ENCODE measurements around the gene MXI1. TPM values are rescaled to one million over a fixed set of nuclear protein-coding genes. Genes with fewer than 3 reads are reported as not detected.

Gene MXI1
- polyA plus RNA-seq, 1 experiment = 17.1 TPM

- H3K27me3 ChIP-seq (ENCODE audit: control insufficient read depth, insufficient read depth, low read length) = peaks cover 15% of the 10 kb centered on the region
- no peak overlapping the region for H3K4me3 ChIP-seq (ENCODE audit: low read depth, low read length)
- no peak for TF ChIP-seq CTCF (IDR thresholded peaks at IDR 0.05; ENCODE audit: insufficient read depth, low read depth, low read length)
- CTCF ChIA-PET = interaction anchor here (0.9 to 2.0 kb wide), 2 partner anchors 10 to 72 kb away, joined by 3 to 4 read pairs; no protein-coding TSS in a partner anchor
- POLR2A ChIA-PET = no interaction called here
- no peaks in the 10 kb centered on the region for H3K36me3 ChIP-seq (ENCODE audit: control insufficient read depth, insufficient read depth, low read length)
- no peak for DNase-seq (ENCODE audit: low read depth)
Measured at GRCh38 chr10:110163192-110163773, 44.1 kb upstream of the MXI1 start.

GRCh38 chr10:110163841-110164240, 43.6 kb upstream of the MXI1 start:
- DNase-seq (ENCODE audit: low read depth) = no peak
- ChIA-PET CTCF (interaction anchor here (0.9 to 2.0 kb wide), 2 partner anchors 9 to 71 kb away, joined by 3 to 4 read pairs; no protein-coding TSS in a partner anchor), POLR2A (no interaction called here)
- Histone ChIP-seq H3K36me3 (ENCODE audit: control insufficient read depth, insufficient read depth, low read length) (no peaks in the 10 kb centered on the region), H3K27me3 (ENCODE audit: control insufficient read depth, insufficient read depth, low read length) (peaks cover 19% of the 10 kb centered on the region), H3K4me3 (ENCODE audit: low read depth, low read length) (no peak overlapping the region)
- TF ChIP-seq CTCF (IDR thresholded peaks at IDR 0.05; ENCODE audit: insufficient read depth, low read depth, low read length) = no peak

- Histone ChIP-seq H3K4me3 (ENCODE audit: low read depth, low read length) (no peak overlapping the region), H3K27me3 (ENCODE audit: control insufficient read depth, insufficient read depth, low read length) (peaks cover 27% of the 10 kb centered on the region), H3K36me3 (ENCODE audit: control insufficient read depth, insufficient read depth, low read length) (no peaks in the 10 kb centered on the region)
- CTCF ChIA-PET = interaction anchor here (2.0 kb wide), 1 partner anchor 8 kb away, joined by 4 read pairs; no protein-coding TSS in a partner anchor
- no peak for DNase-seq (ENCODE audit: low read depth)
- POLR2A ChIA-PET = no interaction called here
- no peak for TF ChIP-seq CTCF (IDR thresholded peaks at IDR 0.05; ENCODE audit: insufficient read depth, low read depth, low read length)
Measured at GRCh38 chr10:110165239-110165638, 42.2 kb upstream of the MXI1 start.

GRCh38 chr10:110167149-110167548, 40.3 kb upstream of the MXI1 start:
- CTCF ChIA-PET = no interaction called here

More at GRCh38 chr10:110167149-110167548, 40.3 kb upstream of the MXI1 start:
- TF ChIP-seq CTCF (IDR thresholded peaks at IDR 0.05; ENCODE audit: insufficient read depth, low read depth, low read length) = no peak
- Histone ChIP-seq H3K36me3 (ENCODE audit: control insufficient read depth, insufficient read depth, low read length) (no peaks in the 10 kb centered on the region), H3K4me3 (ENCODE audit: low read depth, low read length) (no peak overlapping the region), H3K27me3 (ENCODE audit: control insufficient read depth, insufficient read depth, low read length) (peaks cover 26% of the 10 kb centered on the region)
- POLR2A ChIA-PET = no interaction called here
- DNase-seq (ENCODE audit: low read depth) = no peak
